ENCODE results near the gene PRRG1.
"Not testable (repeated sequence)": the region's sequence is repeated elsewhere in the genome, so short reads cannot be mapped to it uniquely, and the experiment has no call there.

The PRRG1 gene

GRCh38 chrX:37349221-37350033 lies at the start of gene PRRG1:
Gene PRRG1, plus strand, starts transcription at chrX:37349364. Its CDS starts 56,886 bp downstream, at chrX:37406250.
- peak; percentile 5 for DNase-seq

GRCh38 chrX:37302569-37302968 lies 46.6 kb upstream of the PRRG1 start:
- no peak for DNase-seq

- DNase-seq: not testable (repeated sequence)
These were observed 43.9 kb upstream of the PRRG1 start for GRCh38 chrX:37305238-37305637.

GRCh38 chrX:37314531-37314930 lies 34.6 kb upstream of the PRRG1 start:
- DNase-seq: no peak

GRCh38 chrX:37315511-37316248 lies 33.5 kb upstream of the PRRG1 start:
- DNase-seq: no peak

- DNase-seq: no peak
These were observed 28.5 kb upstream of the PRRG1 start for GRCh38 chrX:37320541-37321203.

- DNase-seq: no peak
These were observed 18.5 kb upstream of the PRRG1 start for GRCh38 chrX:37330642-37331041.

GRCh38 chrX:37331546-37331945 lies 17.6 kb upstream of the PRRG1 start:
- DNase-seq: no peak

GRCh38 chrX:37332055-37332454 lies 17.1 kb upstream of the PRRG1 start:
- DNase-seq: no peak

GRCh38 chrX:37332987-37333658 lies 16.0 kb upstream of the PRRG1 start:
- DNase-seq: no peak

GRCh38 chrX:37347420-37347819 lies 1.7 kb upstream of the PRRG1 start:
- DNase-seq: no peak

GRCh38 chrX:37348231-37348970 lies 763 bp upstream of the PRRG1 start:
- no peak for DNase-seq

GRCh38 chrX:37348971-37349220 lies 268 bp upstream of the PRRG1 start:
- DNase-seq: no peak

- DNase-seq: no peak
These were observed 836 bp downstream of the PRRG1 start for GRCh38 chrX:37350034-37350365.

- no peak for DNase-seq
These were observed 4.5 kb downstream of the PRRG1 start for GRCh38 chrX:37353646-37354045.

GRCh38 chrX:37357436-37357835 lies 8.3 kb downstream of the PRRG1 start:
- DNase-seq: no peak

- DNase-seq: no peak
These were observed 12.4 kb downstream of the PRRG1 start for GRCh38 chrX:37361596-37361995.

GRCh38 chrX:37364666-37365065 lies 15.5 kb downstream of the PRRG1 start:
- DNase-seq: no peak

- no peak for DNase-seq
These were observed 18.8 kb downstream of the PRRG1 start for GRCh38 chrX:37367946-37368345.

GRCh38 chrX:37370499-37371141 lies 21.5 kb downstream of the PRRG1 start:
- DNase-seq: no peak

GRCh38 chrX:37371578-37371991 lies 22.4 kb downstream of the PRRG1 start:
- no peak for DNase-seq

- no peak for DNase-seq
These were observed 29.2 kb downstream of the PRRG1 start for GRCh38 chrX:37378404-37378803.
